Activated CD8-positive, alpha-beta memory T cell treated with anti-CD3 and anti-CD28 coated beads for 24 hours (primary cell): Measurements from ENCODE around the gene NEGR1.

Experiments
- DNase-seq: peaks from one replicate; pipeline ENCODE4 v3.0.0-alpha.2; 2020

Gene NEGR1

GRCh38 chr1:72229893-72230292 lies 52.4 kb downstream of the NEGR1 start:
- no peak for DNase-seq

- no peak for DNase-seq
These were observed 54.7 kb downstream of the NEGR1 start for GRCh38 chr1:72227667-72228066.

GRCh38 chr1:72224506-72224905 lies 57.8 kb downstream of the NEGR1 start:
- DNase-seq: no peak

GRCh38 chr1:72221811-72222210 lies 60.5 kb downstream of the NEGR1 start:
- DNase-seq: no peak

- no peak for DNase-seq
These were observed 64.1 kb downstream of the NEGR1 start for GRCh38 chr1:72218141-72218739.

- no peak for DNase-seq
These were observed 75.3 kb downstream of the NEGR1 start for GRCh38 chr1:72207059-72207458.

GRCh38 chr1:72202761-72203160 lies 79.6 kb downstream of the NEGR1 start:
- DNase-seq: no peak

GRCh38 chr1:72197786-72198185 lies 84.6 kb downstream of the NEGR1 start:
- DNase-seq: no peak

GRCh38 chr1:72186733-72187307 lies 95.5 kb downstream of the NEGR1 start:
- DNase-seq: no peak

GRCh38 chr1:72184099-72184701 lies 98.1 kb downstream of the NEGR1 start:
- DNase-seq: no peak

- DNase-seq: no peak
These were observed 99.5 kb downstream of the NEGR1 start for GRCh38 chr1:72182859-72183258.

GRCh38 chr1:72178266-72178665 lies 104.1 kb downstream of the NEGR1 start:
- DNase-seq: no peak

- DNase-seq: no peak
These were observed 104.6 kb downstream of the NEGR1 start for GRCh38 chr1:72177711-72178110.

GRCh38 chr1:72170246-72170645 lies 112.1 kb downstream of the NEGR1 start:
- DNase-seq: no peak

GRCh38 chr1:72166426-72166825 lies 115.9 kb downstream of the NEGR1 start:
- DNase-seq: no peak

GRCh38 chr1:72150508-72150907 lies 131.8 kb downstream of the NEGR1 start:
- no peak for DNase-seq

- no peak for DNase-seq
These were observed 140.5 kb downstream of the NEGR1 start for GRCh38 chr1:72141875-72142274.

- no peak for DNase-seq
These were observed 142.1 kb downstream of the NEGR1 start for GRCh38 chr1:72140222-72140621.

GRCh38 chr1:72137656-72138055 lies 144.7 kb downstream of the NEGR1 start:
- DNase-seq: no peak

- DNase-seq: no peak
These were observed 152.5 kb downstream of the NEGR1 start for GRCh38 chr1:72129869-72130268.

GRCh38 chr1:72122099-72122880 lies 160.0 kb downstream of the NEGR1 start:
- no peak for DNase-seq

GRCh38 chr1:72119491-72119890 lies 162.8 kb downstream of the NEGR1 start:
- no peak for DNase-seq

- no peak for DNase-seq
These were observed 164.7 kb downstream of the NEGR1 start for GRCh38 chr1:72117621-72118020.

- no peak for DNase-seq
These were observed 167.0 kb downstream of the NEGR1 start for GRCh38 chr1:72115290-72115689.
